ENCODE data around the gene GPR158.

GRCh38 chr10:25578061-25578460, 403.3 kb downstream of the GPR158 start:
- TF ChIP-seq CSRNP3 (CRISPR knock-in tag; IDR thresholded peaks at IDR 0.05), result no peak
- no peak for TF ChIP-seq ZFP30 (CRISPR knock-in tag; IDR thresholded peaks at IDR 0.05)
- no peak for TF ChIP-seq ARNTL (CRISPR knock-in tag; IDR thresholded peaks at IDR 0.05; ENCODE audit: borderline replicate concordance, low read depth)
- TF ChIP-seq GLIS3 (CRISPR knock-in tag; IDR thresholded peaks at IDR 0.05), result no peak
- no peak for TF ChIP-seq ISL1 (CRISPR knock-in tag; IDR thresholded peaks at IDR 0.05)
- TF ChIP-seq POU6F1 (CRISPR knock-in tag; IDR thresholded peaks at IDR 0.05; ENCODE audit: borderline replicate concordance, low read depth), result no peak
- TF ChIP-seq RARB (CRISPR knock-in tag; IDR thresholded peaks at IDR 0.05), result no peak
- no peak for TF ChIP-seq OSR1 (CRISPR knock-in tag; IDR thresholded peaks at IDR 0.05)
- no peak for TF ChIP-seq PATZ1 (CRISPR knock-in tag; IDR thresholded peaks at IDR 0.05; ENCODE audit: borderline replicate concordance)
- TF ChIP-seq ZNF565 (CRISPR knock-in tag; conservative IDR thresholded peaks at IDR 0.05; ENCODE audit: low read depth), result no peak
- no peak for TF ChIP-seq SNAI2 (CRISPR knock-in tag; IDR thresholded peaks at IDR 0.05)
- TF ChIP-seq BACH2 (CRISPR knock-in tag; IDR thresholded peaks at IDR 0.05; ENCODE audit: borderline replicate concordance), result no peak
- TF ChIP-seq ZFP3 (CRISPR knock-in tag; IDR thresholded peaks at IDR 0.05), result no peak
- no peak for TF ChIP-seq TCF4 (CRISPR knock-in tag; IDR thresholded peaks at IDR 0.05; ENCODE audit: borderline replicate concordance)
